H54 (cell line): ENCODE measurements around the gene RBM19.

Experiments
- DNase-seq: peaks from one replicate; pipeline ENCODE4 v3.0.0; 2011; ENCODE audit warnings: low spot score, mixed read lengths; ENCODE audit not compliant: insufficient read length
- FAIRE-seq: peaks from 3 replicates; lab custom pipeline; 2011; peaks lifted over from hg19 to GRCh38; lab: Jason Lieb, UNC
- POLR2A ChIP-seq: IDR thresholded peaks from 2 replicates; pipeline ENCODE4 v1.6.1; 2011; ENCODE audit warnings: low read depth, mild to moderate bottlenecking, low read length

RBM19 gene

DNA sequence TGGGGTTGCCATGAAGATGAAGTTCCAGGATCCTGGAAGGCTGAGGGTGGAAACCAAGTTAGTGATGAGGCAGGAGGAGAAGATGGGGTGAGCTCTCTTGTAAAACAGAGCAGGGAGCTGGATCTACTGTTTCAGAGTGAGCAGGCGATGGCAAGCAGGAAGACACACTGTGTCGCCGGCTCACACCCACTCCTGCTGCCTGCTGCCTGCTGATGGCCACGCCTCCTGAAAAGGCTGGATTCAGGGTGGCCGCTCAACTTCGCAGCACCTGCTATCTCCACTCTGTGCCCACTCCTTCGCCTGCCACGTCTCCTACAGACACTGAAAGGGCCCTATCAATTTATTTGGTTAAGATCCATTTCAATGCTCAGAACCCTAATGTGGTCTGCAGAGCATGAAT, 96.1 kb downstream of the RBM19 start:
- FAIRE-seq = no peak
- no peak for TF ChIP-seq POLR2A
- DNase-seq = no peak

DNA sequence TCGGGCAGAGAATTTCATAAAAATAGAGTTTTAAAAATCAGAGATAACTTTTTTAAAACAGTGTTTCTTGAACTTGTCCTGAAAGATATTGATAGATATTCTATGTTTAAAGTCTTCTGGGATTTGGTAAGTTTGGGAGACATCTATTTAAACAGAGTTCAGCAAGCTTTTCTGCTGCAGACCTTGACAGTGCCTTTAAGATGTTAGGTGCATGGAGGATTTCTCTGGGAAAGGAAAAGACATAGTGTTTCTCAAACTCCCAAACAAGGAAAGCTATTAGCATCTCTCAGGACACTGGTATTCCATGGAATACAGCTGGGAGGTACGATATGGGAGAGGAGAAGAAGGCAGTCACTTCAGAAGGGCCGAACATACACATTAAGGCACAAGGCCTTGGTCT, 97.8 kb downstream of the RBM19 start:
- no peak for TF ChIP-seq POLR2A
- no peak for DNase-seq
- no peak for FAIRE-seq

DNA sequence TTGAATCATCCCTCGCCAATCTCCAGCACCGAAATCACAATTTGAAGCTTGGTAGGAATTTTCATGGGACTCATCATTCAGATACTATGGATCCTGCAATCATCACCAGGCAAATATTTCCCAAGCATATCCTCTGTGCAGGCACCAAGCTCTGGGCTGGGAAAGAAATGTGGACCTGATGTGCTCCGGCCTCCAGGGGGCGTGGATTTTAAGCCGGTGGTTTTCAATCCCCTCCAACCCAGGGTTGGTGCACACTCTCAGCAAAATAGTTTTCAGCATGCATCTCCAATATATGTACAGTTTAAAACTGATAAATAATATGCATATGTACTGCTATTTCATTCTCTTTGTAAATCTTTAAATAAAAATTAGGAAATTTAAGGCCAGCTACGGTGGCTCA, 98.9 kb downstream of the RBM19 start:
- no peak for TF ChIP-seq POLR2A

GRCh38 chr12:113866496-113866895, 99.6 kb downstream of the RBM19 start:
- DNase-seq (no peak), FAIRE-seq (no peak)
- TF ChIP-seq POLR2A = no peak

More for the DNA sequence above, 98.9 kb downstream of the RBM19 start:
- FAIRE-seq (no peak), DNase-seq (no peak)

- DNase-seq (peak; percentile 40), FAIRE-seq (no peak)
- no peak for TF ChIP-seq POLR2A
These were observed 102.7 kb downstream of the RBM19 start for GRCh38 chr12:113863455-113863845.

DNA sequence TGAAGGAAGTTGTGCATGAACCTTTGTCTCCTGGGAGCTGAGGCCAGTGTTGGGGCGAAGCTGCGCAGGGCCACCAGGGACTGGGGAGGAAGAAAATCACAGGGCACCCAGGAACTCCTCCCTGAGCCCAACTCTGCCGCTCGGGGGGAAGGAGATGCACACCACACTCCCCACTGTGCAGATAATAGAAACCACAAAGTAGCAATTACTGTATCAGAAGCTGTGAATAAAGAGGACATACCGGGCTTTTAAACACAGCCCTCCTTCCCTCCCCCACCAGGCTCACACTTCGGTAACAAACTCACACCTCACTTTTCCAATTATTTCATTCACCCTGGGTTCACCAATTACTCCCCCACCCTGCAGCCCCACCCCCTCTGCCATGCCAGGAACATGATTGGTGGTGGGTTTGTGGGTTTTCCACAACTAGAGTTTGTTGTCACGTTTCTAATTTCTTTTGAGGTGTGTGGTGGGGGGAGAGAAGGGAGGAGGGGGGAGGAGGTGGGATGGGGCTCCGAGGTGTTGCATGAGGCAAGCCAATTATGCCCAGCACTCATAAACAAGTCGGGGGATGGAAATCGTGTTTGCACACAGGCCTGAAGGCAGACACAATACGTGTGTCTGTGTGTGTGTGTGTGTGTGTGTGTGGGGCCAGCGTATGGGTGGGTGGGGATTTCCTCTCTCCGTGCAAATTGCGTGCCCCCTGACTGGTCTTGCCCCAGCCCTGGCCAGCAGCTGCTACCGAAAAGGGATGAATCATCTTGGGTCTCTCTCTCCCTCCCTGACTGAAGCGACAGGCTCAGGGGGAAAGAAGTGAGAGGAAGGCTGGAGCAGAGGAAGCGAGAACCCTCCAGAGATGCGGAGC, 103.3 kb downstream of the RBM19 start:
- FAIRE-seq = no peak
- TF ChIP-seq POLR2A = no peak
- peak; percentile 88 for DNase-seq

DNA sequence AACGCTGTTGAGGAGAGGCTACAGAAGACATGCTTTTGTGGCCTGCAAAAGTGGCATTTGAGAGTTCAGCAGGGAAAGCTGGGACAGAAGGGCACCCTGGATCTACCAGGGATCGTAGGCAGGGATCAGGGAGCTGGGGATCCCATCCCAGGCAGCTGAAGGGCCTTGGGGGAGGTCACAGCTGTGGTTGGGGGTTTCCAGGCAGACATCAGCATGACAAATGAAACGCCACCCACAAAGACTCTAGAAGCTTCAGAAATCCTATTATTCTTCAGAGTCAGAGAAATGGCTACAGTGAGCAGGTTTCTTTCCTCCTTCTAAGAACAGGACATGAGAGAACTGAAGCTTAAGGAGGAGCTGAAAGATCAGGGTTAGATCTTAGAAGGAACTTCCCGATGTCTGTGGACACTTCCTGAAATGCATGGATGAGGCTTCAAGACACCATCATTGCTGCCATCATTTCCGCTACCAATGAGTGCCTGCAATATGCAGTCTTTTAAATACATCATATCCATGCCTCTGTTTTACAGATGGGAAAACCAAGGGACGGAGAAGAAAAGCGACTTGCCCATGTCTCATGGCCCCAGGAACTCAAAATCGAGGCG, 104.3 kb downstream of the RBM19 start:
- DNase-seq (no peak), FAIRE-seq (no peak)
- TF ChIP-seq POLR2A = no peak

DNA sequence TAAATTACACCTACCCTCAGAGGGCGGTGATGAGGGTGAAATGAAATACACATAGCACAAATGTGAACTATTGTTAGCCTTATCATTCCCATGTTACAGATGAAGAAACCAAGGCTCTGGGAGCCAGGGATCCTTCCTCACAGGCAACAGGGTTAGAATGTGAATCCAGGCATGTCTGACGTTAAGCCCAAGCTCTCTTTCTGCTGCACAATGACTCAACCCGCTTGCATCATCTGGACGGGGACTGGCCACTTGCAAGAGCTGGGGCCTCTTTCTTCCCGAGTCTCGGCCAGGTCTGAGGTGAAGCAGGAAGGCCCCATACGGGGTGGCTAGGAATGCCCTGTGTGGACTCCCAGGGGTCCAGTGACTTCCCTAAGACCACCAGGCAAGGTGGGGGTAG, 105.2 kb downstream of the RBM19 start:
- DNase-seq = peak; percentile 96
- FAIRE-seq = peak; percentile 67
- TF ChIP-seq POLR2A = no peak

DNA sequence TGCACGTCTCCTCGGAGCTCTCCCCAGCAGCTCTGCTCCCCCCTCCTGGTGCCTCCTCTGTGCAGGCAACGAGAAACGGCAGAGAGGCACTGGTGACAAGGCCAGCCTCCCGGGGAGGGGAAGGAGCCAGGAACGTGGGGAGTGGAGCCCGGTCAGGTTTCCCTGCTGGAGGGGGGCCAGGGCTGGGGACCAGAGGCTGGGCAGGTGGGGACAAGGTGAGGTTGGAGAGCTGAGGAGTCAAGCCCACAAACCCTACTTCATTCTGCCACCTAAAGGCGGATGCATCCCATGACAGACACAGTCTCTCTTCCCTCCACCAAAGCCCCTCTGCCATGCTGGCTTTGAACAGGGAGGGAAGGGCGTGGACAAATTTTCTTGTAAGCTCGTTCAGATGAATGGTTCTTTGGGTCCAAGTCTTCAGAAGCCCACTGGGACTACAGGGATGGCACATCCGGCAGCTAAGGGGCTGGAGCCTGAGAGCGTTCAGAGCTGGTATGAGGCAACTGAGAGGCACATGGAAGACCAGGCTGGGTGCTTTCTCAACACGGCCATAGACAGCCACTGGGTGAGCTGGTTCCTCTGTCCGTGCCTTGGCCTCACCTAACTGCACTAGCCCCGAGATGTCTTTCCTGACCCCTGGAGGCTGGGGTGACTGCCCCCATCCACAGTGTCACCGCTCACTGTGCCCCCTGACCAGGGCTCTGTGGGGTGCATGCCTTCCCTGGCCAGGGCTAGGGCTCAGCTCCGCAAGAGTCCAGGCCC, 105.9 kb downstream of the RBM19 start:
- DNase-seq = no peak
- FAIRE-seq = no peak
- no peak for TF ChIP-seq POLR2A

DNA sequence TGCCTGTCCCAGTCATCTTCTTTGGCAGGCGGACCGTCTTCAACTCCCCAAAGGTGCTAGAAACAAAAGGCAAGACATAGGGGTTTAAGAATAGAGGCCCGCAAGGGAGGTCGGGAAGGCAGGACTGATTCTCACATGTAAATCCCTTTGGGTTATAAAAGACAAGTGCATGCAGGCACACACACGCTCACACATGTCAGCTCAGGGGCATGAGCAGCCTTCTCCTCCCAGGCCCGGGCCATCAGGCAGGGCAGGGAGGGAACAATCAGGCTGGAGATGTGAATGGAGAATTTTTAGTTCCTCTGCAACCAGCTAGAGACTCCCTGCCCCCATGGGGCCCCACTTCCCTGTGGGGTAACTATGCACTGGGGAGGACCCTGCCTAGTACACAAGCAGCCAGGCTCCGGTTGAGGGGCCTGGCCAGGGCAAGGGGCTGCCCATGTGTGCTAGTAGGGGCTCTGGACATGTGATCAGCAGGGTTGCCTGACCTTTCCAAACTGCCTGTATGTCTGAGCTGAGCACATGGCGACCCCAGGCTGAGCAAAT, 107.2 kb downstream of the RBM19 start:
- no peak for TF ChIP-seq POLR2A
- DNase-seq (no peak), FAIRE-seq (no peak)

GRCh38 chr12:113857371-113857770, 108.8 kb downstream of the RBM19 start:
- FAIRE-seq (no peak), DNase-seq (no peak)
- TF ChIP-seq POLR2A = no peak

- no peak for DNase-seq
- FAIRE-seq = no peak
These were observed 110.1 kb downstream of the RBM19 start for GRCh38 chr12:113855998-113856397.

GRCh38 chr12:113854385-113855142, 111.6 kb downstream of the RBM19 start:
- TF ChIP-seq POLR2A = no peak
- no peak for DNase-seq
- FAIRE-seq = no peak

More at GRCh38 chr12:113855998-113856397, 110.1 kb downstream of the RBM19 start:
- TF ChIP-seq POLR2A = no peak

GRCh38 chr12:113853491-113853890, 112.6 kb downstream of the RBM19 start:
- no peak for FAIRE-seq
- TF ChIP-seq POLR2A = no peak
- no peak for DNase-seq
